BE2C (cell line): ENCODE data around the gene MYOCOS. TPM values are rescaled to one million over a fixed set of nuclear protein-coding genes. Genes with fewer than 3 reads are reported as not detected.

ENCODE experiments used
- DNase-seq: peaks from one replicate; pipeline ENCODE4 v3.0.0-alpha.2; 2020
- H3K27me3 ChIP-seq: fragments of 250-450 bp; sonication (Bioruptor Pico); 2 replicates; pipeline ENCODE4 v1.5.1; 2020; ENCODE audit warnings: mild to moderate bottlenecking
- H3K36me3 ChIP-seq: fragments of 250-450 bp; sonication (Bioruptor Pico); 2 replicates; pipeline ENCODE4 v1.5.1; 2020; ENCODE audit warnings: mild to moderate bottlenecking
- H3K4me1 ChIP-seq: fragments of 250-450 bp; sonication (Bioruptor Pico); 2 replicates; pipeline ENCODE4 v1.5.1; 2020
- H3K4me3 ChIP-seq: 2 replicates; pipeline ENCODE4 v1.5.1; 2011; ENCODE audit warnings: low read depth, low read length
- H3K9me3 ChIP-seq: fragments of 250-450 bp; sonication (Bioruptor Pico); 2 replicates; pipeline ENCODE4 v1.5.1; 2020
- polyA plus RNA-seq: library from polyadenylated mRNA; unstranded; fragments of >200 nt; gene quantifications from one replicate; pipeline ENCODE4 v1.2.1, GENCODE V29; 2012; ENCODE audit warnings: low read depth, missing spikeins; ENCODE audit not compliant: insufficient read length, insufficient read depth
- TF ChIP-seq, protein P1 (sequence below): IDR thresholded peaks from 2 replicates; pipeline ENCODE4 v1.5.1; 2012; ENCODE audit warnings: mild to moderate bottlenecking, low read depth, low read length

MYOCOS gene
- polyA plus RNA-seq = not detected

- DNase-seq = no peak
- no peaks in the 10 kb centered on the region; the same call in 1 of the 2 replicates for H3K9me3 ChIP-seq
- no peaks in the 10 kb centered on the region for H3K4me1 ChIP-seq
- TF ChIP-seq, protein P1, sequence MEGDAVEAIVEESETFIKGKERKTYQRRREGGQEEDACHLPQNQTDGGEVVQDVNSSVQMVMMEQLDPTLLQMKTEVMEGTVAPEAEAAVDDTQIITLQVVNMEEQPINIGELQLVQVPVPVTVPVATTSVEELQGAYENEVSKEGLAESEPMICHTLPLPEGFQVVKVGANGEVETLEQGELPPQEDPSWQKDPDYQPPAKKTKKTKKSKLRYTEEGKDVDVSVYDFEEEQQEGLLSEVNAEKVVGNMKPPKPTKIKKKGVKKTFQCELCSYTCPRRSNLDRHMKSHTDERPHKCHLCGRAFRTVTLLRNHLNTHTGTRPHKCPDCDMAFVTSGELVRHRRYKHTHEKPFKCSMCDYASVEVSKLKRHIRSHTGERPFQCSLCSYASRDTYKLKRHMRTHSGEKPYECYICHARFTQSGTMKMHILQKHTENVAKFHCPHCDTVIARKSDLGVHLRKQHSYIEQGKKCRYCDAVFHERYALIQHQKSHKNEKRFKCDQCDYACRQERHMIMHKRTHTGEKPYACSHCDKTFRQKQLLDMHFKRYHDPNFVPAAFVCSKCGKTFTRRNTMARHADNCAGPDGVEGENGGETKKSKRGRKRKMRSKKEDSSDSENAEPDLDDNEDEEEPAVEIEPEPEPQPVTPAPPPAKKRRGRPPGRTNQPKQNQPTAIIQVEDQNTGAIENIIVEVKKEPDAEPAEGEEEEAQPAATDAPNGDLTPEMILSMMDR = no peak
- 0 out of 2 replicates have a peak, but pooled peaks cover 3% of the 10 kb centered on the region for H3K27me3 ChIP-seq
- no peaks in the 10 kb centered on the region for H3K36me3 ChIP-seq
- H3K4me3 ChIP-seq = no peak within 1 kb of the TSS
Measured at GRCh38 chr1:171622152-171622462, at the start of gene MYOCOS. Gene MYOCOS (plus strand): TSS chr1:171622243. CDS start chr1:171623884, 1,641 bp downstream.

- H3K27me3 ChIP-seq = no peaks in the 10 kb centered on the region
- DNase-seq = no peak
- H3K4me1 ChIP-seq = no peaks in the 10 kb centered on the region
- peaks cover 75% of the 10 kb centered on the region for H3K36me3 ChIP-seq
- H3K9me3 ChIP-seq = no peaks in the 10 kb centered on the region
- TF ChIP-seq, protein P1 = no peak
- H3K4me3 ChIP-seq = no peak overlapping the region
Measured at GRCh38 chr1:171576144-171576543, 45.9 kb upstream of the MYOCOS start.

- no peaks in the 10 kb centered on the region for H3K4me1 ChIP-seq
- H3K4me3 ChIP-seq = no peak overlapping the region
- no peaks in the 10 kb centered on the region for H3K9me3 ChIP-seq
- TF ChIP-seq, protein P1 = no peak
- no peaks in the 10 kb centered on the region for H3K27me3 ChIP-seq
- H3K36me3 ChIP-seq = peaks cover 83% of the 10 kb centered on the region
- no peak for DNase-seq
Measured at GRCh38 chr1:171581226-171581625, 40.8 kb upstream of the MYOCOS start.

GRCh38 chr1:171581766-171582165, 40.3 kb upstream of the MYOCOS start:
- TF ChIP-seq, protein P1 = no peak

DNA sequence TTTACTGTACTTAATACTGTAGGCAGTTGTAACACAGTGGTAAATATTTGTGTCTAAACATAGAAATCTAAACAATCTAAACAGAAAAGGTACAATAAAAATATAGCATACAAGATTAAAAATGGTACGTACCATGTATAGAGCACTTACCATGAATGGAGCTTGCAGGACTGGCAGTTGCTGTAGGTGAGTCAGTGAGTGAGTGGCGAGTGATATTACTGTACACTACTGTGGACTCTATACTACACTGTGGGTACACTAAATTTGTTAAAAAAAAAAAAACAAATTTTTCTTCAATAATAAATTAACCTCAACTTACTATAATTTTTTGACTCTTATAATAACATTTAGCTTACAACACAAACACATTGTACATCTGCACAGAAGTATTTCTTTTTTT, 39.5 kb upstream of the MYOCOS start:
- H3K9me3 ChIP-seq = no peaks in the 10 kb centered on the region
- TF ChIP-seq, protein P1 = no peak
- H3K36me3 ChIP-seq = peaks cover 82% of the 10 kb centered on the region
- no peak overlapping the region for H3K4me3 ChIP-seq
- H3K4me1 ChIP-seq = no peaks in the 10 kb centered on the region
- DNase-seq = no peak
- no peaks in the 10 kb centered on the region for H3K27me3 ChIP-seq

More at GRCh38 chr1:171581766-171582165, 40.3 kb upstream of the MYOCOS start:
- Histone ChIP-seq H3K4me1 (no peaks in the 10 kb centered on the region), H3K4me3 (no peak overlapping the region), H3K27me3 (no peaks in the 10 kb centered on the region), H3K36me3 (peaks cover 81% of the 10 kb centered on the region), H3K9me3 (no peaks in the 10 kb centered on the region)
- DNase-seq = no peak

GRCh38 chr1:171583591-171584201, 38.3 kb upstream of the MYOCOS start:
- Histone ChIP-seq H3K4me1 (no peaks in the 10 kb centered on the region), H3K27me3 (no peaks in the 10 kb centered on the region), H3K9me3 (no peaks in the 10 kb centered on the region), H3K36me3 (peaks cover 83% of the 10 kb centered on the region), H3K4me3 (no peak overlapping the region)
- no peak for DNase-seq
- TF ChIP-seq, protein P1 = no peak
